Nephron progenitor cell (in vitro differentiated cells): ENCODE results near the gene KRT13.
A peak's percentile ranks its signal among the peaks of the same experiment; 100 is the strongest.

Experiments
- DNase-seq: peaks from one replicate; pipeline ENCODE4 v3.0.0; 2021
- H3K27ac Mint-ChIP-seq: 2 replicates; pipeline ENCODE4 v1.8.0; 2021; ENCODE audit warnings: mild to moderate bottlenecking, moderate library complexity, mixed read lengths
- H3K27me3 Mint-ChIP-seq: 2 replicates; pipeline ENCODE4 v1.8.0; 2021; ENCODE audit warnings: mild to moderate bottlenecking, low read depth, mixed read lengths; ENCODE audit not compliant: poor library complexity
- H3K36me3 Mint-ChIP-seq: 2 replicates; pipeline ENCODE4 v1.8.0; 2021; ENCODE audit warnings: low read depth, mixed read lengths
- H3K4me1 Mint-ChIP-seq: 2 replicates; pipeline ENCODE4 v1.8.0; 2021; ENCODE audit warnings: mixed read lengths
- H3K4me3 Mint-ChIP-seq: 2 replicates; pipeline ENCODE4 v1.8.0; 2021; ENCODE audit warnings: mild to moderate bottlenecking, moderate library complexity, mixed read lengths
- H3K9me3 Mint-ChIP-seq: 2 replicates; pipeline ENCODE4 v1.8.0; 2021; ENCODE audit warnings: mild to moderate bottlenecking, moderate library complexity, mixed read lengths
- TF ChIP-seq, protein P1 (sequence below): fragments of 200-600 bp; sonication (generic); IDR thresholded peaks from 2 replicates; pipeline ENCODE4 v1.5.0; 2021; ENCODE audit warnings: antibody characterized with exemption

The KRT13 gene

DNA sequence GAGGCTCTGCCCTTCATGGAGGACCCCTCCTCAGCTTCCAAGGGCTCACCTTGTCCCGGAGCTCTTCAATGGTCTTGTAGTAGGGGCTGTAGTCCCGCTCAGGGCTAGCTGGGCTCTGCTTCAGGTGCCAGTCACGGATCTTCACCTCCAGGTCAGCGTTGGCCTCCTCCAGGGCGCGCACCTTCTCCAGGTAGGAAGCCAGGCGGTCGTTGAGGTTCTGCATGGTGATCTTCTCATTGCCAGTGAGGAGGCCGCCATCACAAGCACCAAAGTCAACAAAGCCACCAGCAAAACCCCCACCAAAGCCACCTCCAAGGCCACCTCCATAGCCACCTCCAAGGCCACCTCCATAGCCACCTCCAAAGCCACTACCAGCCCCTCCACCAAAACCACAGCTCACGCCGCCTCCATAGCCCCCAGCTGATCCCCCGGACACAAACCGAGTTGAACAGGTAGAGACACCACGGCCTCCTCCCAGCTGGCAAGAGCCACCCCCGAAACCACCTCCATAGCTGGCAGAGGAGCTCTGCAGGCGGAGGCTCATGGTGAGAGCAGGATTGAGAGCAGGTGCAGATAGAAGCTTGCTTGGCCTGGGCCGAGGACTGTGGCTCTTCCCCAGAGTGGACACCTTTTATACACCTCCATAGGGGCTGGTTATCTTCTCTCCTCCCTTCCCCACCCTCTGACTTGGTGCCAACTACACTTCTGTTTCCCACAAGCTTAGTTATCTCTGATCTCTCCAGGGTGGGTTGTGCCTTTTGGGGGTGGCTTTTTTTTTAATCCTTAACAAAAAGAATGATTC, at the start of gene KRT13:
Gene KRT13 (minus strand): TSS at position 606 of the 802 bp plus-strand sequence. CDS start 62 bp downstream, at position 544.
- peaks cover 27% of the 10 kb centered on the region for H3K4me1 Mint-ChIP-seq
- H3K4me3 Mint-ChIP-seq, result no peak within 1 kb of the TSS
- no peak within 1 kb of the TSS for H3K27ac Mint-ChIP-seq
- no peak for DNase-seq
- H3K36me3 Mint-ChIP-seq, result no peaks in the 10 kb centered on the region
- H3K27me3 Mint-ChIP-seq, result no peaks in the 10 kb centered on the region
- no peaks in the 10 kb centered on the region for H3K9me3 Mint-ChIP-seq
- TF ChIP-seq, protein P1, sequence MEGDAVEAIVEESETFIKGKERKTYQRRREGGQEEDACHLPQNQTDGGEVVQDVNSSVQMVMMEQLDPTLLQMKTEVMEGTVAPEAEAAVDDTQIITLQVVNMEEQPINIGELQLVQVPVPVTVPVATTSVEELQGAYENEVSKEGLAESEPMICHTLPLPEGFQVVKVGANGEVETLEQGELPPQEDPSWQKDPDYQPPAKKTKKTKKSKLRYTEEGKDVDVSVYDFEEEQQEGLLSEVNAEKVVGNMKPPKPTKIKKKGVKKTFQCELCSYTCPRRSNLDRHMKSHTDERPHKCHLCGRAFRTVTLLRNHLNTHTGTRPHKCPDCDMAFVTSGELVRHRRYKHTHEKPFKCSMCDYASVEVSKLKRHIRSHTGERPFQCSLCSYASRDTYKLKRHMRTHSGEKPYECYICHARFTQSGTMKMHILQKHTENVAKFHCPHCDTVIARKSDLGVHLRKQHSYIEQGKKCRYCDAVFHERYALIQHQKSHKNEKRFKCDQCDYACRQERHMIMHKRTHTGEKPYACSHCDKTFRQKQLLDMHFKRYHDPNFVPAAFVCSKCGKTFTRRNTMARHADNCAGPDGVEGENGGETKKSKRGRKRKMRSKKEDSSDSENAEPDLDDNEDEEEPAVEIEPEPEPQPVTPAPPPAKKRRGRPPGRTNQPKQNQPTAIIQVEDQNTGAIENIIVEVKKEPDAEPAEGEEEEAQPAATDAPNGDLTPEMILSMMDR, result no peak

DNA sequence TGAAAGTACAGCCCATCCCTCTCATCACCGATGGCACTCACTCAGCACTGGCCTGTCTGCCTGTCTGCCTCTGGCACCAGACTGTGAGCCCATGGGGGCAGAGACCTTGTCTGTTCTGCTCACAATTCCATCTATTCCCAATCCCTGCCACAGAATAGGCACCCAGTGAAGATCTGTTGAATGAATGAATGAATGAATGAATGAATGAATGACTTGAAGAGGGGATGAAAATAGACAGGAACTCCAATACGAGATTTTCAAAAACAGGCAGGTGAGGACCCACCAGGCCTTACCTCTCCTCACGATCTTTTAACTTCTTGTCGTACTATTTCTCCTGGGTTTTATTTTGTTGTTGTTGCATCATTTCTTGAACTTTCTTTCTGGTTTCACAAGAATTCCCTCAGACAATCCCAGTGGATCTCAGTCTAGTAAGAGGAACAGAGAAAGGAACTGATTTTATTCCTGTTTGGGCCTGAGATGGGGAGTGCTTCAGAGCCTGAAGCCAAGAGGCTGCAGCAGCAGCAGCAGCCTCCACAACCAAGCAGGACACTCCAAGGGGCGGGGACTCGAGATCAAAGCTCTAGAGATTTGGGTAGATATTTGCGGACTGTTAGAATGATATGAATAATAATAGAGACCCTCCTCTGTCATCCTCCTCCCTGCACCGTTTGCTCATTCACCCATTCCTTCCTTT, 48.7 kb upstream of the KRT13 start:
- H3K9me3 Mint-ChIP-seq, result no peaks in the 10 kb centered on the region
- H3K27ac Mint-ChIP-seq, result no peak overlapping the region
- TF ChIP-seq, protein P1, result no peak
- no peak for DNase-seq
- no peak overlapping the region for H3K4me3 Mint-ChIP-seq
- peaks cover 3% of the 10 kb centered on the region for H3K27me3 Mint-ChIP-seq
- no peaks in the 10 kb centered on the region for H3K36me3 Mint-ChIP-seq
- peaks cover 50% of the 10 kb centered on the region for H3K4me1 Mint-ChIP-seq

DNA sequence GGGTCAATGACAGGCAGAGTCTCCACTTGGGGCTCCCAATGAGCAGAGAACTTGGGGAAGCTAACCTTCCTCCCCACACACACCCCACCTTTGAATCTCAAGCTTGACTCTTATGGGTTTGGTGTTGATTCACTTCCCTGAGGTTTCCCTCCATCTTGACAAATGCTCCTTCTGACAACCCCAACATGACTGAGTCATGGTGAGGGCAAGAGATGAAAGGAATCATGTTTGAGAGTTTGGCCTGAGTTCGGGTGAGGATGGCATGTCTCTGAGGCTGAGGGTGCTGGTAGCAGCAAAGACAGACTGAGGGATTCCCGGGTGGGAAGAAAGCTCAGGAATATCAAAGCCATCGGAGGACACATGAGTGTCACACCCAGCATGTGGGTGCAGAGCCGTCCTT, 47.8 kb upstream of the KRT13 start:
- TF ChIP-seq, protein P1, result no peak

DNA sequence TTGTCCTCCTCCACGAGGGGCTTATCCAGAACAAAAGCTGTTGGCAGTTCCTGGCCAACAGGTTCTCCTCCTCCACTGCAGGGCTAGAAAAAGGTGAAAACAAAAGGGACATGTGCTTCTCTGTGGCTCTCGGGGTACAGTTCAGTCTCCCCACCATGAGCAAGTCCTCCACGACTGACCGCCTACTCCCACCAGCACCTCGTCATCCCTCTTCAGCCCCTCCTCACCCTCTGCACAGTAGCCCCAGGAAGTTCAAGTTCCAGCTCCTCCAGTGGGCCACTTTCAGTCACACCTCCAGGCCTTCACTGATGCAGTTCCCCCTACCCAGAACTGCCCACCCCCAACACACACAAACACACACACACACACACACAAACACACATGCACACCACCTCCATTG, 47.0 kb upstream of the KRT13 start:
- peaks cover 67% of the 10 kb centered on the region for H3K4me1 Mint-ChIP-seq
- peak overlapping the region; percentile 74 for H3K27ac Mint-ChIP-seq
- no peaks in the 10 kb centered on the region for H3K36me3 Mint-ChIP-seq
- no peak for DNase-seq
- H3K27me3 Mint-ChIP-seq, result peaks cover 3% of the 10 kb centered on the region
- H3K9me3 Mint-ChIP-seq, result no peaks in the 10 kb centered on the region
- H3K4me3 Mint-ChIP-seq, result peak overlapping the region; percentile 2
- TF ChIP-seq, protein P1, result no peak

More for the DNA sequence above, 47.8 kb upstream of the KRT13 start:
- H3K9me3 Mint-ChIP-seq, result no peaks in the 10 kb centered on the region
- peaks cover 59% of the 10 kb centered on the region for H3K4me1 Mint-ChIP-seq
- H3K27me3 Mint-ChIP-seq, result peaks cover 3% of the 10 kb centered on the region
- no peak for DNase-seq
- H3K36me3 Mint-ChIP-seq, result no peaks in the 10 kb centered on the region
- H3K4me3 Mint-ChIP-seq, result no peak overlapping the region
- H3K27ac Mint-ChIP-seq, result no peak overlapping the region

DNA sequence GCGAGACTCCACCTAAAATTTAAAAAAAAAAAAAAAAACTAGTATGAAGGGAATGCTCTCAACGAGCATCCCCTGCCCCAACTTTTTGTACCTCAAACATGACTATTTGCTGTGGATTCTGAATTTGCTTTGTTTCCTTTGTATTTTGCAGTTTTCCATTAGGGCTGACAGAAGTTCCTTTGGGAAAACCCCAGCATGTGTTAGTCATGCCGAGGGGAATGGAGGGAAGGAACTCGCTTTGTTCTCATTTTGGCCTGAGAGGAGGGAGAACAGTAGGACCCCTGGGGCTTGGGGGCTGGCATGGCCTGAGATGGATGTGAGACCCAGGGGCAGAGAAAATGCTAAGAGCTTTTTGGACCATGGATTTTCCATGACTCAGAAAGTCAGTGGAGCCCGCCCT, 46.0 kb upstream of the KRT13 start:
- Mint-ChIP-seq H3K36me3 (peaks cover 3% of the 10 kb centered on the region), H3K4me1 (peaks cover 74% of the 10 kb centered on the region), H3K27ac (no peak overlapping the region)

More for the DNA sequence above, 46.0 kb upstream of the KRT13 start:
- no peak for DNase-seq
- Mint-ChIP-seq H3K27me3 (peaks cover 3% of the 10 kb centered on the region), H3K4me3 (no peak overlapping the region), H3K9me3 (peaks cover 6% of the 10 kb centered on the region)
- TF ChIP-seq, protein P1, result no peak
